Measurements from ENCODE around the gene AAGAB. TPM values are rescaled to one million over a fixed set of nuclear protein-coding genes. Genes with fewer than 3 reads are reported as not detected.

The AAGAB gene
- total RNA-seq, 2 experiments from 2014 or later, result 46.8 to 57.0 TPM

GRCh38 chr15:67186688-67187087, 67.8 kb downstream of the AAGAB start:
- H3K4me3 Mint-ChIP-seq, result no peak overlapping the region
- DNase-seq (no peak), ATAC-seq (no peak)
- H3K4me1 Mint-ChIP-seq, result peaks cover 24% of the 10 kb centered on the region
- CTCF ChIA-PET, result interaction anchor here (1.2 to 2.1 kb wide), 2 partner anchors 13 to 240 kb away, joined by 4 to 5 read pairs; no protein-coding TSS in a partner anchor
- H3K9me3 Mint-ChIP-seq (ENCODE audit: low read depth), result no peaks in the 10 kb centered on the region
- no peak overlapping the region for H3K27ac Mint-ChIP-seq
- peaks cover 57% of the 10 kb centered on the region for H3K36me3 Mint-ChIP-seq
- no peaks in the 10 kb centered on the region for H3K27me3 Mint-ChIP-seq

GRCh38 chr15:67186226-67186649, 68.2 kb downstream of the AAGAB start:
- H3K27me3 Mint-ChIP-seq, result no peaks in the 10 kb centered on the region
- ATAC-seq (no peak), DNase-seq (no peak)
- CTCF ChIA-PET, result interaction anchor here (1.2 to 2.1 kb wide), 2 partner anchors 14 to 240 kb away, joined by 4 to 5 read pairs; no protein-coding TSS in a partner anchor
- H3K4me3 Mint-ChIP-seq, result no peak overlapping the region
- peaks cover 24% of the 10 kb centered on the region for H3K4me1 Mint-ChIP-seq
- H3K27ac Mint-ChIP-seq, result no peak overlapping the region
- H3K36me3 Mint-ChIP-seq, result peaks cover 56% of the 10 kb centered on the region
- H3K9me3 Mint-ChIP-seq (ENCODE audit: low read depth), result no peaks in the 10 kb centered on the region

GRCh38 chr15:67185621-67186225, 68.7 kb downstream of the AAGAB start:
- no peak overlapping the region for H3K4me3 Mint-ChIP-seq
- H3K36me3 Mint-ChIP-seq, result peaks cover 52% of the 10 kb centered on the region
- no peaks in the 10 kb centered on the region for H3K9me3 Mint-ChIP-seq (ENCODE audit: low read depth)
- peak; percentile 61 for DNase-seq
- peak; percentile 52 for ATAC-seq
- H3K27ac Mint-ChIP-seq, result peak overlapping the region; percentile 64
- CTCF ChIA-PET, result interaction anchor here (1.2 to 2.1 kb wide), 2 partner anchors 14 to 239 kb away, joined by 4 to 5 read pairs; no protein-coding TSS in a partner anchor
- H3K4me1 Mint-ChIP-seq, result peaks cover 24% of the 10 kb centered on the region
- H3K27me3 Mint-ChIP-seq, result no peaks in the 10 kb centered on the region

- DNase-seq (no peak), ATAC-seq (no peak)
- H3K27me3 Mint-ChIP-seq, result no peaks in the 10 kb centered on the region
- peak overlapping the region; percentile 64 for H3K27ac Mint-ChIP-seq
- H3K4me1 Mint-ChIP-seq, result peaks cover 24% of the 10 kb centered on the region
- CTCF ChIA-PET, result interaction anchor here (2.1 kb wide), 1 partner anchor 239 kb away, joined by 5 read pairs; no protein-coding TSS in a partner anchor
- H3K4me3 Mint-ChIP-seq, result no peak overlapping the region
- peaks cover 49% of the 10 kb centered on the region for H3K36me3 Mint-ChIP-seq
- H3K9me3 Mint-ChIP-seq (ENCODE audit: low read depth), result no peaks in the 10 kb centered on the region
These were observed 69.4 kb downstream of the AAGAB start for GRCh38 chr15:67185051-67185450.

GRCh38 chr15:67184208-67184925, 70.1 kb downstream of the AAGAB start:
- Mint-ChIP-seq H3K27me3 (no peaks in the 10 kb centered on the region), H3K9me3 (ENCODE audit: low read depth) (no peaks in the 10 kb centered on the region), H3K4me3 (no peak overlapping the region), H3K27ac (no peak overlapping the region), H3K4me1 (peaks cover 24% of the 10 kb centered on the region), H3K36me3 (peaks cover 43% of the 10 kb centered on the region)
- CTCF ChIA-PET, result interaction anchor here (0.6 to 2.1 kb wide), 2 partner anchors 48 to 238 kb away, joined by 3 to 5 read pairs; no protein-coding TSS in a partner anchor
- ATAC-seq, result no peak
- no peak for DNase-seq

GRCh38 chr15:67183443-67184169, 70.9 kb downstream of the AAGAB start:
- H3K36me3 Mint-ChIP-seq, result peaks cover 42% of the 10 kb centered on the region

GRCh38 chr15:67181221-67181639, 73.2 kb downstream of the AAGAB start:
- Mint-ChIP-seq H3K36me3 (peaks cover 30% of the 10 kb centered on the region), H3K4me3 (no peak overlapping the region), H3K4me1 (peaks cover 24% of the 10 kb centered on the region), H3K9me3 (ENCODE audit: low read depth) (no peaks in the 10 kb centered on the region), H3K27me3 (no peaks in the 10 kb centered on the region), H3K27ac (no peak overlapping the region)
- no peak for ATAC-seq
- no peak for DNase-seq
- CTCF ChIA-PET, result no interaction called here

More at GRCh38 chr15:67183443-67184169, 70.9 kb downstream of the AAGAB start:
- Mint-ChIP-seq H3K9me3 (ENCODE audit: low read depth) (no peaks in the 10 kb centered on the region), H3K27ac (peak overlapping the region; percentile 11), H3K4me3 (no peak overlapping the region), H3K27me3 (no peaks in the 10 kb centered on the region), H3K4me1 (peaks cover 24% of the 10 kb centered on the region)
- DNase-seq, result no peak
- CTCF ChIA-PET, result interaction anchor here (0.6 kb wide), 1 partner anchor 47 kb away, joined by 3 read pairs; no protein-coding TSS in a partner anchor
- no peak for ATAC-seq

- CTCF ChIA-PET, result no interaction called here
- H3K9me3 Mint-ChIP-seq (ENCODE audit: low read depth), result no peaks in the 10 kb centered on the region
- no peaks in the 10 kb centered on the region for H3K27me3 Mint-ChIP-seq
- DNase-seq (no peak), ATAC-seq (no peak)
- H3K36me3 Mint-ChIP-seq, result peaks cover 28% of the 10 kb centered on the region
- H3K27ac Mint-ChIP-seq, result no peak overlapping the region
- H3K4me3 Mint-ChIP-seq, result no peak overlapping the region
- H3K4me1 Mint-ChIP-seq, result peaks cover 24% of the 10 kb centered on the region
These were observed 73.8 kb downstream of the AAGAB start for GRCh38 chr15:67180514-67181191.

- Mint-ChIP-seq H3K4me3 (no peak overlapping the region), H3K27me3 (no peaks in the 10 kb centered on the region), H3K27ac (no peak overlapping the region), H3K36me3 (peaks cover 22% of the 10 kb centered on the region), H3K4me1 (peaks cover 22% of the 10 kb centered on the region), H3K9me3 (ENCODE audit: low read depth) (no peaks in the 10 kb centered on the region)
- no peak for ATAC-seq
- CTCF ChIA-PET, result no interaction called here
- no peak for DNase-seq
These were observed 74.4 kb downstream of the AAGAB start for GRCh38 chr15:67180035-67180434.

- no peak for ATAC-seq
- peaks cover 21% of the 10 kb centered on the region for H3K36me3 Mint-ChIP-seq
- H3K4me1 Mint-ChIP-seq, result peaks cover 20% of the 10 kb centered on the region
- no peak overlapping the region for H3K27ac Mint-ChIP-seq
- H3K27me3 Mint-ChIP-seq, result no peaks in the 10 kb centered on the region
- H3K4me3 Mint-ChIP-seq, result no peak overlapping the region
- DNase-seq, result no peak
- CTCF ChIA-PET, result no interaction called here
- no peaks in the 10 kb centered on the region for H3K9me3 Mint-ChIP-seq (ENCODE audit: low read depth)
These were observed 75.0 kb downstream of the AAGAB start for GRCh38 chr15:67179411-67179995.

- no peaks in the 10 kb centered on the region for H3K27me3 Mint-ChIP-seq
- H3K4me3 Mint-ChIP-seq, result no peak overlapping the region
- ATAC-seq, result no peak
- no peaks in the 10 kb centered on the region for H3K9me3 Mint-ChIP-seq (ENCODE audit: low read depth)
- DNase-seq, result no peak
- peaks cover 26% of the 10 kb centered on the region for H3K36me3 Mint-ChIP-seq
- CTCF ChIA-PET, result no interaction called here
- peaks cover 24% of the 10 kb centered on the region for H3K4me1 Mint-ChIP-seq
- peak overlapping the region; percentile 1 for H3K27ac Mint-ChIP-seq
These were observed 75.8 kb downstream of the AAGAB start for GRCh38 chr15:67178569-67179210.

- Mint-ChIP-seq H3K27ac (no peak overlapping the region), H3K36me3 (peaks cover 27% of the 10 kb centered on the region), H3K4me1 (peaks cover 31% of the 10 kb centered on the region), H3K27me3 (no peaks in the 10 kb centered on the region), H3K4me3 (no peak overlapping the region), H3K9me3 (ENCODE audit: low read depth) (no peaks in the 10 kb centered on the region)
- CTCF ChIA-PET, result no interaction called here
- DNase-seq, result no peak
- no peak for ATAC-seq
These were observed 76.7 kb downstream of the AAGAB start for GRCh38 chr15:67177752-67178151.

Measured in activated CD8-positive, alpha-beta memory T cell treated with anti-CD3 and anti-CD28 coated beads, Interleukin-2, amount 10 ng/mL, durations not matched to agents 7 days and 5 days (primary cell).